CD4-positive, alpha-beta T cell (primary cell): ENCODE measurements around the gene PRKAR1B. TPM values are rescaled to one million over a fixed set of nuclear protein-coding genes. Genes with fewer than 3 reads are reported as not detected.

Experiments used
- ATAC-seq: fragments of 200-7000 bp; cut with Tn5 transposase; one replicate; pipeline ENCODE4 v1.10.0; 2022; ENCODE audit warnings: mild to moderate bottlenecking; ENCODE audit not compliant: poor library complexity
- CTCF ChIA-PET: fragments of 350-600 bp; sonication (Branson Sonifier 250); formaldehyde crosslinking; loops from one replicate; lab custom pipeline; 2021; ENCODE audit warnings: antibody characterized with exemption, inconsistent platforms; lab: Charles Lee
- POLR2A ChIA-PET: fragments of 350-600 bp; sonication (Branson Sonifier 250); formaldehyde crosslinking; loops from one replicate; lab custom pipeline; 2021; ENCODE audit warnings: antibody characterized with exemption, inconsistent platforms; lab: Charles Lee
- DNase-seq, 14 experiments: peaks; one replicate each; pipeline ENCODE4 v3.0.0-alpha.2; 2013 to 2020; ENCODE audit warnings: mixed read lengths in 2 of 14
- H3K27ac ChIP-seq, 2 donors: one replicate each; pipeline versions ENCODE4 v1.5.1 to v1.7.0; 2013; ENCODE audit warnings: low read length in 2 of 2, low read depth in 1 of 2, mild to moderate bottlenecking in 1 of 2
- H3K27me3 ChIP-seq, 2 experiments: 1 replicate in 1 of 2; 2 replicates in 1 of 2; pipeline versions ENCODE4 v1.6.1 to v1.7.0; 2013; ENCODE audit warnings: low read length in 2 of 2, control low read depth in 1 of 2, mild to moderate bottlenecking in 1 of 2, moderate library complexity in 1 of 2; ENCODE audit not compliant: insufficient read depth in 2 of 2, control insufficient read depth in 1 of 2
- H3K36me3 ChIP-seq: one replicate; pipeline ENCODE4 v1.6.1; 2013; ENCODE audit warnings: low read length, control low read depth; ENCODE audit not compliant: insufficient read depth
- H3K4me1 ChIP-seq: one replicate; pipeline ENCODE4 v1.6.1; 2013; ENCODE audit warnings: low read length, control low read depth; ENCODE audit not compliant: insufficient read depth
- H3K4me3 ChIP-seq: one replicate; pipeline ENCODE4 v1.5.1; 2013; ENCODE audit warnings: mild to moderate bottlenecking, low read length, moderate library complexity
- H3K9me3 ChIP-seq, 2 experiments: 1 replicate in 1 of 2; 2 replicates in 1 of 2; pipeline versions ENCODE4 v1.6.1 to v1.7.0; 2013; ENCODE audit warnings: low read length in 2 of 2, mild to moderate bottlenecking in 2 of 2, control low read depth in 1 of 2, moderate library complexity in 1 of 2; ENCODE audit not compliant: control insufficient read depth in 1 of 2, insufficient read depth in 1 of 2
- H3K27ac Mint-ChIP-seq: one replicate; pipeline ENCODE4 v1.8.0; 2020; ENCODE audit warnings: mixed read lengths
- H3K27me3 Mint-ChIP-seq: one replicate; pipeline ENCODE4 v1.8.0; 2021; ENCODE audit warnings: mixed read lengths
- H3K36me3 Mint-ChIP-seq: one replicate; pipeline ENCODE4 v1.8.0; 2021; ENCODE audit warnings: low read depth, mixed read lengths
- H3K4me1 Mint-ChIP-seq: one replicate; pipeline ENCODE4 v1.8.0; 2021; ENCODE audit warnings: low read depth, mixed read lengths
- H3K4me3 Mint-ChIP-seq: one replicate; pipeline ENCODE4 v1.8.0; 2020; ENCODE audit warnings: mild to moderate bottlenecking, mixed read lengths
- H3K9me3 Mint-ChIP-seq: one replicate; pipeline ENCODE4 v1.8.0; 2020; ENCODE audit warnings: mixed read lengths
- intact Hi-C, 2 experiments: fragments of 100-400 bp; cut with DNase I in 1 of 2; cut with micrococcal nuclease in 1 of 2; formaldehyde crosslinking; loops; one replicate each; pipeline versions ENCODE4 v1.15.1 to v1.9.0; 2023 to 2025; cut with DNase I, micrococcal nuclease
- total RNA-seq, 174 experiments: library from RNA in 2 of 174; stranded (reverse) in 2 of 174; gene quantifications; one replicate each; pipeline ENCODE4 v1.2.3 and lab custom pipeline; 2021 to 2026
- TF ChIP-seq, protein P1 (sequence below): fragments of 200-600 bp; IDR thresholded peaks from one replicate; pipeline ENCODE4 v1.8.0; 2022; ENCODE audit warnings: antibody characterized with exemption, mild to moderate bottlenecking

Gene PRKAR1B
- total RNA-seq, 2 experiments from 2014 or later = 18.8 to 19.5 TPM

DNA sequence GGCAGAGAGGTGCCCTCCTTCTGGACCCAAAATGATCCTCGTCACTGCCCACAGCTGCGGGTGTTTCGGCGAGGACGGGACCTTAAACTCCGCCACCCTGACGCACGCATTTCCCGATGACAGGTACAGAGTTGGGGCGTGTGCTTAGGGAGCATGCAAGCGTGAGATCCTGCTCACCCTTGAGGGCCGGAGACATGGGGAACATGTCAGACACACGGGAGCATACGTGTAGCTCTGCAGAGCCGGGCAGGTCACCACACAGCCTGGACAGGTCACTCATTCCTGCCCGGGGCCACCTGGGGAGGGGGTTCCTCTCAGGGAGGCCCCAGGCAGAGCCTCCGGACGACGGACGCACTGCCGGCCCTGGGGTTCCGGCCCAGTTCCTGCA lies 149.8 kb downstream of the PRKAR1B start:
- H3K4me1 ChIP-seq = no peaks in the 10 kb centered on the region
- H3K27ac ChIP-seq = no peak overlapping the region
- Mint-ChIP-seq H3K4me1 (no peaks in the 10 kb centered on the region), H3K4me3 (no peak overlapping the region), H3K9me3 (no peaks in the 10 kb centered on the region), H3K27ac (no peak overlapping the region), H3K27me3 (no peaks in the 10 kb centered on the region), H3K36me3 (peaks cover 4% of the 10 kb centered on the region)
- H3K36me3 ChIP-seq = peaks cover 3% of the 10 kb centered on the region
- peaks cover 0 to 3% of the 10 kb centered on the region in 2 experiments for H3K9me3 ChIP-seq
- TF ChIP-seq, protein P1, sequence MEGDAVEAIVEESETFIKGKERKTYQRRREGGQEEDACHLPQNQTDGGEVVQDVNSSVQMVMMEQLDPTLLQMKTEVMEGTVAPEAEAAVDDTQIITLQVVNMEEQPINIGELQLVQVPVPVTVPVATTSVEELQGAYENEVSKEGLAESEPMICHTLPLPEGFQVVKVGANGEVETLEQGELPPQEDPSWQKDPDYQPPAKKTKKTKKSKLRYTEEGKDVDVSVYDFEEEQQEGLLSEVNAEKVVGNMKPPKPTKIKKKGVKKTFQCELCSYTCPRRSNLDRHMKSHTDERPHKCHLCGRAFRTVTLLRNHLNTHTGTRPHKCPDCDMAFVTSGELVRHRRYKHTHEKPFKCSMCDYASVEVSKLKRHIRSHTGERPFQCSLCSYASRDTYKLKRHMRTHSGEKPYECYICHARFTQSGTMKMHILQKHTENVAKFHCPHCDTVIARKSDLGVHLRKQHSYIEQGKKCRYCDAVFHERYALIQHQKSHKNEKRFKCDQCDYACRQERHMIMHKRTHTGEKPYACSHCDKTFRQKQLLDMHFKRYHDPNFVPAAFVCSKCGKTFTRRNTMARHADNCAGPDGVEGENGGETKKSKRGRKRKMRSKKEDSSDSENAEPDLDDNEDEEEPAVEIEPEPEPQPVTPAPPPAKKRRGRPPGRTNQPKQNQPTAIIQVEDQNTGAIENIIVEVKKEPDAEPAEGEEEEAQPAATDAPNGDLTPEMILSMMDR = no peak
- POLR2A ChIA-PET = no interaction called here
- no peak for DNase-seq
- CTCF ChIA-PET = no interaction called here
- no peak for ATAC-seq
- H3K4me3 ChIP-seq = no peak overlapping the region
- intact Hi-C loops = no loop called here
- no peaks in the 10 kb centered on the region for H3K27me3 ChIP-seq

DNA sequence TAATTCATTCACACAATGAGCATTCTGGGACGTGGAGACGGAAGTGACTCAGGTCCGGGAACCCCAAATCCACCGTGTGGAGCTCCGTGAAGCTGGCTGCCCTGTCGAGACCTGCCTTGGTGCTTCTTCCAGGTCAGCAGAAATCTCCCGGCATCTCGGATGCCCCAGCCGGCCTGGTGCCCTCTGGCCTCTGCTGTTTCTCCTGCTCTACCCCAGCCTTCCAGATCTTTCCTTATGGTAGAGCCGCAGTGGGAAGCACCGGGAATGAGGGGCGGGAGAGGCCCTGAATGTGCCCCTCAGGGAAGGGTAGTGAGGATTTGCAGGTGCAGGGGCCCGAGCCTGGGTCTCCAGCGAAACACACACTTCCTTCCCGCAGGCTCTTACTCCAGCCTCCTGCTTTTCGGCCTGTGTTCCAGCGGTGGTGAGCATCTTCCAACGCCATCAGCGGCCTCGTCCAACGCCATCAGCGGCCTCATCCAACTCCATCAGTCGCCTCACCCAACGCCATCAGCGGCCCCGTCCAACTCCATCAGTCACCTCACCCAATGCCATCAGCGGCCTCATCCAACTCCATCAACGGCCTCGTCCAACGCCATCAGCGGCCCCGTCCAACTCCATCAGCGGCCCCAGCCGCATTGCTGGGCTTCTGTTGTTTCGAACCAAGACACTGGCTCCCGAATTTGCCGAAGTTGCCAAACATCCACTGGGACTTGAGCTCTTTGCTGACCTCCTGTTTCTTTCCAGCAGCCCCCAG lies 150.4 kb downstream of the PRKAR1B start:
- no peak overlapping the region for H3K4me3 ChIP-seq
- DNase-seq (no peak), ATAC-seq (no peak)
- H3K27ac ChIP-seq = no peak overlapping the region
- intact Hi-C loops = no loop called here
- Mint-ChIP-seq H3K27ac (no peak overlapping the region), H3K4me1 (no peaks in the 10 kb centered on the region), H3K27me3 (no peaks in the 10 kb centered on the region), H3K4me3 (no peak overlapping the region), H3K9me3 (no peaks in the 10 kb centered on the region), H3K36me3 (peaks cover 4% of the 10 kb centered on the region)
- no peaks in the 10 kb centered on the region for H3K27me3 ChIP-seq
- H3K36me3 ChIP-seq = peaks cover 3% of the 10 kb centered on the region
- POLR2A ChIA-PET = no interaction called here
- H3K4me1 ChIP-seq = no peaks in the 10 kb centered on the region
- H3K9me3 ChIP-seq = peaks cover 0 to 3% of the 10 kb centered on the region in 2 experiments
- CTCF ChIA-PET = no interaction called here
- TF ChIP-seq, protein P1 = no peak

DNA sequence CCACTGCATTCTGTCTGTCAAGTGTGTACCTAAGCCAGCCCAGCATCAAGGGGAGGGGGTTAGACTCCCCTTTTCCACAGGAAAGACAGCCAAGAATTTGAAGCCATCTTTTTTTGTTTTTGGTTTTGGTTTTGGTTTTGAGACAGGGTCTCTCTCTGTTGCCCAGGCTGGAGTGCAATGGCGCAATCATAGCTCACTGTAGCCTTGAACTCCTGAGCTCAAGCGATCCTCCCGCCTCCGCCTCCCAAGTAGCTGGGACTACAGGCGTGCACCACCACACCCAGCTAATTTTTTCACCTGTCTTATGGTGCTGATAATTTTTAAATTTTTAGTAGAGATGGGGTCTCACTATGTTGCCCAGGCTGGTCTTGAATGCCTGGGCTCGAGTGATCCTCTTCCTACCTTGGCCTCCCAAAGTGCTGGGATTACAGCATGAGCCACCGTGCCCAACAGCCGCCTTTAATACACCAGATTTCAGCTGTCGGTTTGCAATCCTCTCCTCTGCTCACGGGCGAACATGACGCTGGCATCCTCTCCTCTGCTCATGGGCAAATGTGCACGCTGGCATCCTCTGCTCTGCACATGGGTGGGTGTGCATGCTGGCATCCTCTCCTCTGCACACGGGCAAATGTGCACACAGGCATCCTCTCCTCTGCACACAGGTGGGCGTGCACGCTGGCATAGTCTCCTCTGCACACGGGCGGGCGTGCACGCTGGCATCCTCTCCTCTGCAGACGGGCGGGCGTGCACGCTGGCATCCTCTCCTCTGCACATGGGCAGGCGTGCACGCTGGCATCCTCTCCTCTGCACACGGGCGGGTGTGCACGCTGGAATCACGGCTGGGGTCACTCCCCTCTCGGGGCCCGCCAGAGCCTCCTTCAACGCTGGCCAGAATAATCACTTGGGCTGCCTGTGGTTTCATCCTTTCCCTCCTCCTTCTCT lies 151.4 kb downstream of the PRKAR1B start:
- ChIA-PET POLR2A (interaction anchor here (1.0 kb wide), 1 partner anchor 9 kb away, joined by 5 read pairs; no protein-coding TSS in a partner anchor), CTCF (no interaction called here)
- H3K4me1 ChIP-seq = no peaks in the 10 kb centered on the region
- TF ChIP-seq, protein P1 = no peak
- peaks cover 0 to 3% of the 10 kb centered on the region in 2 experiments for H3K9me3 ChIP-seq
- DNase-seq (no peak), ATAC-seq (no peak)
- Mint-ChIP-seq H3K27me3 (no peaks in the 10 kb centered on the region), H3K27ac (no peak overlapping the region), H3K9me3 (no peaks in the 10 kb centered on the region), H3K4me3 (no peak overlapping the region), H3K36me3 (peaks cover 4% of the 10 kb centered on the region), H3K4me1 (no peaks in the 10 kb centered on the region)
- intact Hi-C loops = no loop called here
- H3K27me3 ChIP-seq = no peaks in the 10 kb centered on the region
- peaks cover 3% of the 10 kb centered on the region for H3K36me3 ChIP-seq
- H3K4me3 ChIP-seq = no peak overlapping the region
- no peak overlapping the region for H3K27ac ChIP-seq
